D721Med (cell line): ENCODE measurements around the gene TFCP2L1.
"Not testable (repeated sequence)": the region's sequence is repeated elsewhere in the genome, so short reads cannot be mapped to it uniquely, and the experiment has no call there.

Source experiments
- DNase-seq: peaks from one replicate; pipeline ENCODE4 v3.0.0; 2011; ENCODE audit warnings: low spot score; ENCODE audit not compliant: insufficient read length
- FAIRE-seq: peaks from 2 replicates; lab custom pipeline; 2011; peaks lifted over from hg19 to GRCh38; lab: Jason Lieb, UNC
- TF ChIP-seq, protein P1 (sequence below): IDR thresholded peaks from 2 replicates; pipeline ENCODE4 v1.5.1; 2012; ENCODE audit warnings: mild to moderate bottlenecking, control low read depth; ENCODE audit not compliant: insufficient read depth; ENCODE audit errors: missing control alignments

Gene TFCP2L1

DNA sequence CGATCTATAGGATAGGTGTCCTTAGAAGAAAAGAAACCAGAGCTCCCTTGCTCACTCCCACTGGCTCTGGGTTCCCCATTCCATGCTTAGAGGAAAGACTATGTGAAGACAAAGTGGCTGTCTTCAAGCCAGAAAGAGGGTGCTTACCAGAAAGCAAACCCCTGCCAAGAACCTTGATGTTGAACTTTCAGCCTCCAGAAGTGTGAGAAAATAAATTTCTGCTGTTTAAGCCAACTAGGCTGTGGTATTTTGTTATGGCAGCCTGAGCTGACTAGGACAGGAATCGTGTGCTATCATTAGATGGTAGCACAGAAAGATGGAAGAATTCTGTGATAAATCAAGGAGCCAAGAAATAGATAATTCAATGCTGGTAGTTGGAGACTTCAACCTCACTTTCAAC is 19.9 kb upstream of the TFCP2L1 start:
- TF ChIP-seq, protein P1, sequence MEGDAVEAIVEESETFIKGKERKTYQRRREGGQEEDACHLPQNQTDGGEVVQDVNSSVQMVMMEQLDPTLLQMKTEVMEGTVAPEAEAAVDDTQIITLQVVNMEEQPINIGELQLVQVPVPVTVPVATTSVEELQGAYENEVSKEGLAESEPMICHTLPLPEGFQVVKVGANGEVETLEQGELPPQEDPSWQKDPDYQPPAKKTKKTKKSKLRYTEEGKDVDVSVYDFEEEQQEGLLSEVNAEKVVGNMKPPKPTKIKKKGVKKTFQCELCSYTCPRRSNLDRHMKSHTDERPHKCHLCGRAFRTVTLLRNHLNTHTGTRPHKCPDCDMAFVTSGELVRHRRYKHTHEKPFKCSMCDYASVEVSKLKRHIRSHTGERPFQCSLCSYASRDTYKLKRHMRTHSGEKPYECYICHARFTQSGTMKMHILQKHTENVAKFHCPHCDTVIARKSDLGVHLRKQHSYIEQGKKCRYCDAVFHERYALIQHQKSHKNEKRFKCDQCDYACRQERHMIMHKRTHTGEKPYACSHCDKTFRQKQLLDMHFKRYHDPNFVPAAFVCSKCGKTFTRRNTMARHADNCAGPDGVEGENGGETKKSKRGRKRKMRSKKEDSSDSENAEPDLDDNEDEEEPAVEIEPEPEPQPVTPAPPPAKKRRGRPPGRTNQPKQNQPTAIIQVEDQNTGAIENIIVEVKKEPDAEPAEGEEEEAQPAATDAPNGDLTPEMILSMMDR: no peak
- no peak for DNase-seq
- FAIRE-seq: no peak

DNA sequence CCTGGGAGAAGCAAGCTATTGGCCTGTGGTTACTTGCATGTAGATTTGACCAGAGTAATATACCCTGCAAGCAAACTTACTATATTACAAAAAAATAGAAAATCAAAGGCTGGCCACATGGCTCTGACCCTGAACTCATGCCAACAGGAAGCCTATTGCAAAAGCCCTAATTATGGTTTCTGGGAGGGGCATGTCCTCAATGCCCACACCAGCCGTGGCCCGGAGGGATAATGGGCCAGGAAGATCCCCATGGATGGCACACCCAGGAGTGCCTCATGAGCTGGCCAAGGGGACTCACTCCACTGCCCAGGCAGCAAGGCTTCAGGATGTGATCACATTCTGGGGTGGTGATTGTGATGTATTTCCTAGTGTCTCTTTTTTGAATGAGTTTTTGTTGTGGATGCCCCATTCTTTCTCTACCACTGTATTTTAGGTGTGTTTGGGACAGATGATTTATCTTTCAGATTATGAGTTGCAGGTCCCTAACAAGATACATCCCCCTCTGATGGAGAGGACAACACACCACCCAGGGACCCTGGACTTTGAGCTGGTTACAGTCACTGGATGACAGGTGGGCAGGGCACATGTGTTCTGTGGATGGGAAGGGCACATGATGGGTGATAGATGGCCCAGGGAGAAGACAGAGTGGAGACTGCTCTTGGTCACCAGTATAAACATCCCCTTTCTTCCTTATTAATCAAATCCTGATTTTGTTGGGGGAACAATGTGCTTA is 18.7 kb upstream of the TFCP2L1 start:
- TF ChIP-seq, protein P1: no peak
- DNase-seq (no peak), FAIRE-seq (no peak)

DNA sequence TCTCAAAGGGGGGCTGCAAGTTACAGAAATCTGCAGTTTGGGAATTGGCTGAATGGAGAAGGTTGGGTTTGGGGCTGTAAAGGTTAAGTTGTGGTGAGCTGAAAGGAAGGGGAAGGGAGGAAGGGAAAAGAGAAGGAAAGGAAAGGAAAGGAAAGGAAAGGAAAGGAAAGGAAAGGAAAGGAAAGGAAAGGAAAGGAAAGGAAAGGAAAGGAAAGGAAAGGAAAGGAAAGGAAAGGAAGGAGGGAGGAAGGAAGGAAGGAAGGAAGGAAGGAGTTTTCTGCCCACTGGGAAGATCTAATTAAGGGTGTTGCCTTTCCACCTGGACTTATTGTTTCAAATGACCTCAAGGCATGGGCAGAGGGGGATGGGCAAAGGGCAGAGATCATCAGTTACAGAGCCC is 16.2 kb upstream of the TFCP2L1 start:
- not testable (repeated sequence) for FAIRE-seq, DNase-seq

DNA sequence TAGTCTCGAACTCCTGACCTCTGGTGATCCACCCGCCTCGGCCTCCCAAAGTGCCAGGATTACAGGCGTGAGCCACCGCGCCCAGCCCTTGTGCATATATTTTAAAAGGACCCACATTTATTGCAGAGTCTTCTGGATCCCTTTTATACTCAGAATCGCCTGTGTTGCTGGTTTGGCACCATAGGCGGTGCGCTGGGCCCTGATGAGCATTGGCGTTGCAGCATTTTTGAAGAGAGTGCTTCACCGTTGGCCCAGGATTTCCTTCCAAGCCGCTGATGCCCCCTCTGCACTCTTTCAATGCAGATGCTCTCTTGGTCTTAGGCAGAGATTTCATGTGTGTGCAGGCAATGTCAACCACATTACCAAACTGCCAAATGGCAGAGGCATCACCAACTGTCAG is 13.5 kb upstream of the TFCP2L1 start:
- FAIRE-seq (no peak), DNase-seq (no peak)
- TF ChIP-seq, protein P1: no peak

DNA sequence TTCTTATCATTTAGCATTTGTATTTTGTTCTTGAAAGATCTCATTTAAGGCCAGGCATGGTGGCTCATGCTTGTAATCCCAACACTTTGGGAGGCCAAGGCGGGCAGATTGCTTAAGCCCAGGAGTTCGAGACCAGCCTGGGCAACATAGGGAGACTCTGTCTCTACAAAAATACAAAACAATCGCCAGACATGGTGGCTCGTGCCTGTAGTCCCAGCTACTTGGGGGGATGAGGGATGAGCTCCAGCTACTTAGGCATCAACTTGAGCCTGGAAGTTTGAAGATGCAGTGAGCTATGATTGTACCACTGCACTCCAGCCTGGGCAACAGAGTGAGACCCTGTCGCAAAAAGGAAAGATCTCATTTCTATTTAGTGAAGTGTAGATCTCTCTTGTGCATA is 12.9 kb upstream of the TFCP2L1 start:
- DNase-seq, FAIRE-seq: not testable (repeated sequence)

DNA sequence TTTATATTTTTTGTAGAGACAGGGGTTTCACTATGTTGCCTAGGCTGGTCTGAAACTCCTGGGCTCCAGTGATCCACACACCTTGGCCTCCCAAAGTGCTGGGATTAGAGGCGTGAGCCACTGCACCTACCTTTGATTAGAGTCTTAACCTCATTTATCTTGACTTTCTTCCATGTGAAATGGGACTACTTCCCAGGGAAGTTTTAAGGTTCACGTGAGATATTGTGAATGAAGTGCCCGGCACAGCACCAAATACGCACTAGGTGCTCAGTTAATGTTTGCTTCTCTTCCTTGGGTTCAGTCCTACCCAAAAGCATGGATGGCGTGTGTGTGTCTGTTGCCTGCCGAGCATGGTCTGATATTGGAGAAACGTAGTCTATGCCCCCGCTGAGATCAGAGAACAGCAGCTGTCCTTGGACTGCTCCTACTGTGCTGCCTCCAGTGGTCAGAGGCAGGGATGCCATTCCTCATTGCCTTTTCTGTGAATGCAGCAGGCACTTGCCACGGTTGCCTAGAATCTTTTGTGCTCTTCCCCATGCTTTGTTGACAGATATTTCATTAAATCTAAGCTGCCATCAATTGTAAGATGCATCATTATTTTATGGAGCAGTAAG is 12.3 kb upstream of the TFCP2L1 start:
- no peak for FAIRE-seq
- peak; percentile 40 for DNase-seq
- TF ChIP-seq, protein P1: peak; percentile 40

DNA sequence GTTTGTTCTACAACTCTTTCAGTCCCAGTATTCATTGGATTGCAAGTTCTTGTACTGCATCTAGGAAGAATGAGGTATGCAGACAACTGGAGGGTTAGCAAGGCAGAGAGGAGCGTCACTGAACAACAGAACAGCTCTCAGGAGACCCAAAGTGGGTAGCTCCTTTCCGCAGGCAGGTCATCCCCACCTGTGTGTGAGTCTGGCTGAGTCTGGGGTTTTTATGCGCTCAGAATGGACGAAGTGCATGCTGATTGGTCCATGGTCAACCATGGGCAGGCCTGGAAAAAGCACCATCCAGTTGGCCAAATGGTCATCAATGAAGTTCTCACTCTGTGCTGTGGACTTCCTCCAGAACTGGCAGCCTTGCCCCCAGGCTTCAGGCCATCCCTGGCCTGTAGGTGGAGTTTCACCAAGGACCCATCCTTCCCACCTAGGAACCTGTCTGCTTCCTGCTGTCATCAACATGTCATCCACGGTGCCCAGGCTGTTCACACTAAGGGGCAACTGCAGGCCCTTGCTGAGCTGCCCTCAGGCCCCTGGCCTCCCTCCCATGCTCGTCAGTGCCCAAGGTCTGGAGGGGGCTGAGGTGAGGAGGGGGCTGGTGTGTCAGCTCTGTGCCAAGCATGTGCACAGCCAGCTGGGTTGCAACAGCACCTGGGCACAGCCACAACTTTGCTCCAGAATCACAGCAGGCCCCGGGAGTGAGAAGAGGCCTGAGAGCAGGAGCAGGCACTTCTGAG is 11.1 kb upstream of the TFCP2L1 start:
- TF ChIP-seq, protein P1: no peak
- FAIRE-seq: no peak
- no peak for DNase-seq
